ENCODE measurements around the gene P2RY11. TPM values are rescaled to one million over a fixed set of nuclear protein-coding genes. Genes with fewer than 3 reads are reported as not detected.

Gene P2RY11
- total RNA-seq, 4 donors from 2014 or later, result 0.80 to 13.8 (median 6.9) TPM

GRCh38 chr19:10110076-10110971 is 1.2 kb upstream of the P2RY11 start:
- TF ChIP-seq POLR2A (IDR thresholded peaks at IDR 0.05) (no peak), POLR2AphosphoS5 (IDR thresholded peaks at IDR 0.05) (no peak), CTCF (IDR thresholded peaks at IDR 0.05) (no peak), EP300 (IDR thresholded peaks at IDR 0.05; ENCODE audit: low read depth) (no peak)
- Histone ChIP-seq H3K36me3 (peaks cover 0 to 38% (median 18%) of the 10 kb centered on the region in 4 donors), H3K27ac (no peak overlapping the region), H3K27me3 (no peaks in the 10 kb centered on the region), H3K4me3 (no peak overlapping the region), H3K4me1 (peaks cover 14 to 27% (median 21%) of the 10 kb centered on the region in 4 donors), H3K9me3 (no peaks in the 10 kb centered on the region)
- intact Hi-C loops (cut with DNase I; ENCODE audit: low total_unique reads), result loop anchor here (10.0 kb wide), 1 partner anchor 124 kb away; the partner anchor contains the start of gene S1PR2
- peak; percentile 10 for DNase-seq
- in situ Hi-C loops (cut with MboI; ENCODE audit: low pct_ligation_motif_present in 1 of 4, low pct_unique_long_range_greater_than_20kb in 1 of 4, low sequenced_read_pairs in 3 of 4), result loop anchor here in 1 of 4 donors (25.0 kb wide), 1 partner anchor 127 kb away; the partner anchor contains the start of gene S1PR2
- 91% methylated on average over 42 of the region's 44 CpGs; no CpG with 5 or more reads in 1 of the 2 donors for WGBS, 2 donors (ENCODE audit: low coverage in 1 of 2)

GRCh38 chr19:10110972-10111317 is 548 bp upstream of the P2RY11 start:
- Histone ChIP-seq H3K36me3 (peaks cover 0 to 44% (median 18%) of the 10 kb centered on the region in 4 donors), H3K4me1 (peaks cover 10 to 24% (median 16%) of the 10 kb centered on the region in 4 donors), H3K9me3 (no peaks in the 10 kb centered on the region), H3K27me3 (no peaks in the 10 kb centered on the region), H3K4me3 (no peak overlapping the region), H3K27ac (peak overlapping the region in 2 of 4 donors; percentile 8 to 22)
- in situ Hi-C loops (cut with MboI; ENCODE audit: low pct_ligation_motif_present in 1 of 4, low pct_unique_long_range_greater_than_20kb in 1 of 4, low sequenced_read_pairs in 3 of 4) (loop anchor here in 1 of 4 donors (25.0 kb wide), 1 partner anchor 126 kb away; the partner anchor contains the start of gene S1PR2), intact Hi-C loops (cut with DNase I; ENCODE audit: low total_unique reads) (loop anchor here (10.0 kb wide), 1 partner anchor 124 kb away; the partner anchor contains the start of gene S1PR2)
- no peak for DNase-seq
- TF ChIP-seq EP300 (IDR thresholded peaks at IDR 0.05; ENCODE audit: low read depth), result no peak
- TF ChIP-seq CTCF (IDR thresholded peaks at IDR 0.05), result no peak
- WGBS, 2 donors (ENCODE audit: low coverage in 1 of 2), result 91% methylated on average over 19 of the region's 19 CpGs; no CpG with 5 or more reads in 1 of the 2 donors

GRCh38 chr19:10112037-10112761 is 706 bp downstream of the P2RY11 start:
- Histone ChIP-seq H3K27me3 (no peaks in the 10 kb centered on the region), H3K9me3 (no peaks in the 10 kb centered on the region), H3K4me3 (peak overlapping the region in 1 of 4 donors; percentile 4), H3K36me3 (peaks cover 0 to 52% (median 18%) of the 10 kb centered on the region in 4 donors), H3K27ac (peak overlapping the region; percentile 7 to 55 (median 48)), H3K4me1 (peaks cover 2 to 14% (median 9%) of the 10 kb centered on the region in 4 donors)
- TF ChIP-seq POLR2A (IDR thresholded peaks at IDR 0.05) (no peak), POLR2AphosphoS5 (IDR thresholded peaks at IDR 0.05) (no peak)
- 55 to 57% methylated on average over 4 to 23 of the region's 23 CpGs for WGBS, 2 donors (ENCODE audit: low coverage in 1 of 2)
- in situ Hi-C loops (cut with MboI; ENCODE audit: low pct_ligation_motif_present in 1 of 4, low pct_unique_long_range_greater_than_20kb in 1 of 4, low sequenced_read_pairs in 3 of 4) (loop anchor here in 1 of 4 donors (25.0 kb wide), 1 partner anchor 125 kb away; the partner anchor contains the start of gene S1PR2), intact Hi-C loops (cut with DNase I; ENCODE audit: low total_unique reads) (loop anchor here (10.0 kb wide), 1 partner anchor 123 kb away; the partner anchor contains the start of gene S1PR2)
- DNase-seq, result peak; percentile 14

GRCh38 chr19:10112895-10113591 is 1.6 kb downstream of the P2RY11 start:
- Histone ChIP-seq H3K4me3 (no peak overlapping the region), H3K9me3 (no peaks in the 10 kb centered on the region), H3K36me3 (peaks cover 0 to 49% (median 16%) of the 10 kb centered on the region in 4 donors), H3K27me3 (no peaks in the 10 kb centered on the region), H3K27ac (peak overlapping the region; percentile 5 to 55 (median 48)), H3K4me1 (peaks cover 0 to 8% (median 5%) of the 10 kb centered on the region in 4 donors)
- in situ Hi-C loops (cut with MboI; ENCODE audit: low pct_ligation_motif_present in 1 of 4, low pct_unique_long_range_greater_than_20kb in 1 of 4, low sequenced_read_pairs in 3 of 4), result loop anchor here in 1 of 4 donors (25.0 kb wide), 1 partner anchor 124 kb away; the partner anchor contains the start of gene S1PR2
- peak; percentile 68 for DNase-seq
- intact Hi-C loops (cut with DNase I; ENCODE audit: low total_unique reads), result loop anchor here (10.0 kb wide), 1 partner anchor 122 kb away; the partner anchor contains the start of gene S1PR2
- TF ChIP-seq POLR2A (IDR thresholded peaks at IDR 0.05) (no peak), POLR2AphosphoS5 (IDR thresholded peaks at IDR 0.05) (peak in 1 of 3 donors; percentile 8), EP300 (IDR thresholded peaks at IDR 0.05; ENCODE audit: low read depth) (no peak), CTCF (IDR thresholded peaks at IDR 0.05) (peak; percentile 56 to 72 (median 62))
- 27% methylated on average over 25 of the region's 25 CpGs; no CpG with 5 or more reads in 1 of the 2 donors for WGBS, 2 donors (ENCODE audit: low coverage in 1 of 2)
